Measurements from ENCODE around the gene ACTL7A.

GRCh38 chr9:108883085-108883484 is 21.0 kb downstream of the ACTL7A start:
- TF ChIP-seq, protein P1, sequence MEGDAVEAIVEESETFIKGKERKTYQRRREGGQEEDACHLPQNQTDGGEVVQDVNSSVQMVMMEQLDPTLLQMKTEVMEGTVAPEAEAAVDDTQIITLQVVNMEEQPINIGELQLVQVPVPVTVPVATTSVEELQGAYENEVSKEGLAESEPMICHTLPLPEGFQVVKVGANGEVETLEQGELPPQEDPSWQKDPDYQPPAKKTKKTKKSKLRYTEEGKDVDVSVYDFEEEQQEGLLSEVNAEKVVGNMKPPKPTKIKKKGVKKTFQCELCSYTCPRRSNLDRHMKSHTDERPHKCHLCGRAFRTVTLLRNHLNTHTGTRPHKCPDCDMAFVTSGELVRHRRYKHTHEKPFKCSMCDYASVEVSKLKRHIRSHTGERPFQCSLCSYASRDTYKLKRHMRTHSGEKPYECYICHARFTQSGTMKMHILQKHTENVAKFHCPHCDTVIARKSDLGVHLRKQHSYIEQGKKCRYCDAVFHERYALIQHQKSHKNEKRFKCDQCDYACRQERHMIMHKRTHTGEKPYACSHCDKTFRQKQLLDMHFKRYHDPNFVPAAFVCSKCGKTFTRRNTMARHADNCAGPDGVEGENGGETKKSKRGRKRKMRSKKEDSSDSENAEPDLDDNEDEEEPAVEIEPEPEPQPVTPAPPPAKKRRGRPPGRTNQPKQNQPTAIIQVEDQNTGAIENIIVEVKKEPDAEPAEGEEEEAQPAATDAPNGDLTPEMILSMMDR (conservative IDR thresholded peaks at IDR 0.05; ENCODE audit: low read depth, low read length): no peak
- TF ChIP-seq CEBPB (IDR thresholded peaks at IDR 0.05; ENCODE audit: low read depth, low read length) (no peak), USF2 (IDR thresholded peaks at IDR 0.05; ENCODE audit: low read depth, low read length) (no peak), RAD21 (IDR thresholded peaks at IDR 0.05; ENCODE audit: low read length) (no peak), POLR2A (IDR thresholded peaks at IDR 0.05; ENCODE audit: low read depth, low read length) (no peak), NFE2L2 (IDR thresholded peaks at IDR 0.05; ENCODE audit: low read depth, low read length) (no peak)
- TF ChIP-seq, protein P2, sequence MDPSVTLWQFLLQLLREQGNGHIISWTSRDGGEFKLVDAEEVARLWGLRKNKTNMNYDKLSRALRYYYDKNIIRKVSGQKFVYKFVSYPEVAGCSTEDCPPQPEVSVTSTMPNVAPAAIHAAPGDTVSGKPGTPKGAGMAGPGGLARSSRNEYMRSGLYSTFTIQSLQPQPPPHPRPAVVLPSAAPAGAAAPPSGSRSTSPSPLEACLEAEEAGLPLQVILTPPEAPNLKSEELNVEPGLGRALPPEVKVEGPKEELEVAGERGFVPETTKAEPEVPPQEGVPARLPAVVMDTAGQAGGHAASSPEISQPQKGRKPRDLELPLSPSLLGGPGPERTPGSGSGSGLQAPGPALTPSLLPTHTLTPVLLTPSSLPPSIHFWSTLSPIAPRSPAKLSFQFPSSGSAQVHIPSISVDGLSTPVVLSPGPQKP (IDR thresholded peaks at IDR 0.05; ENCODE audit: borderline replicate concordance, low read depth, low read length): no peak

All from IMR-90 (cell line).